ENCODE results near the gene USP32. TPM values are rescaled to one million over a fixed set of nuclear protein-coding genes. Genes with fewer than 3 reads are reported as not detected.
A peak's percentile ranks its signal among the peaks of the same experiment; 100 is the strongest.

The USP32 gene
- polyA plus RNA-seq, 1 experiment: 40.7 TPM

DNA sequence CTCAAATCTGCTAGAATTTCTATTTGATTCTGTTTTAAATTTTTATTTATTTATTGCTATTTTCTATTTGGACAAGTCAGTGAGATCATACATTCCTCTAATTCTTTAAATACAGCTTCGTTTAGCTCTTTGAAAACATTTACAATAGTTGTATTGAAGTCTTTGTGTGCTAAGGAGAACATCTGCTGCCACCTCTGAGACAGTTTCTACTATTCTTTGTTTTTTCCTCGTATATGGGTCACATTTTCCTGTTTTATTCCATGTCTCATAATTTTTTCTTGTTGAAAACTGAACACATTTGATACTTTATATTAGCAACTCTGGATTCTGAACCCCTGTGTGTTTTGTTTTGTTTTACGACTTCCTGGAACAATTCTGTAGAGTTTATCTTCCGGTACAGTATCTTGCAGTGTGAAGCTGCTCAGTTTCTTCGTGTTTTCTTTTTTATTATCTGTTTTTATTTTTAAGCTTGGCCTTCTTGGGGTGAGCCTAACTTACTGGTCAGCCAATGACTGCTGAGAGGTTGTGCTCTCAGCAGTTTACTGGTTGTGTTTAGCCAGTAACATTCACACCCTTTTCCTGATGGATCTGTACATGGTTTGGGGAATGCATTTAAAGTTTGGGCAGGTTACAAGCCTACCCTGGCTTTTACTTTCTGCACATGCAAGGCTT, 143.2 kb downstream of the USP32 start:
- no peak for DNase-seq (ENCODE audit: low read depth, low spot score)
- Histone ChIP-seq H3K27me3 (ENCODE audit: control insufficient read depth, insufficient read depth, low read length) (no peaks in the 10 kb centered on the region), H3K27ac (ENCODE audit: low read depth, low read length) (peak overlapping the region; percentile 43), H3K9me3 (ENCODE audit: control insufficient read depth, insufficient read depth, low read length) (no peaks in the 10 kb centered on the region), H3K4me3 (ENCODE audit: low read depth, low read length) (no peak overlapping the region)
- ChIA-PET POLR2A (interaction anchor here (0.6 kb wide), 1 partner anchor 77 kb away, joined by 13 read pairs; no protein-coding TSS in a partner anchor), CTCF (interaction anchor here (0.5 to 0.8 kb wide), 2 partner anchors 148 to 197 kb away, joined by 3 read pairs; no protein-coding TSS in a partner anchor)
- TF ChIP-seq, protein P1, sequence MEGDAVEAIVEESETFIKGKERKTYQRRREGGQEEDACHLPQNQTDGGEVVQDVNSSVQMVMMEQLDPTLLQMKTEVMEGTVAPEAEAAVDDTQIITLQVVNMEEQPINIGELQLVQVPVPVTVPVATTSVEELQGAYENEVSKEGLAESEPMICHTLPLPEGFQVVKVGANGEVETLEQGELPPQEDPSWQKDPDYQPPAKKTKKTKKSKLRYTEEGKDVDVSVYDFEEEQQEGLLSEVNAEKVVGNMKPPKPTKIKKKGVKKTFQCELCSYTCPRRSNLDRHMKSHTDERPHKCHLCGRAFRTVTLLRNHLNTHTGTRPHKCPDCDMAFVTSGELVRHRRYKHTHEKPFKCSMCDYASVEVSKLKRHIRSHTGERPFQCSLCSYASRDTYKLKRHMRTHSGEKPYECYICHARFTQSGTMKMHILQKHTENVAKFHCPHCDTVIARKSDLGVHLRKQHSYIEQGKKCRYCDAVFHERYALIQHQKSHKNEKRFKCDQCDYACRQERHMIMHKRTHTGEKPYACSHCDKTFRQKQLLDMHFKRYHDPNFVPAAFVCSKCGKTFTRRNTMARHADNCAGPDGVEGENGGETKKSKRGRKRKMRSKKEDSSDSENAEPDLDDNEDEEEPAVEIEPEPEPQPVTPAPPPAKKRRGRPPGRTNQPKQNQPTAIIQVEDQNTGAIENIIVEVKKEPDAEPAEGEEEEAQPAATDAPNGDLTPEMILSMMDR (IDR thresholded peaks at IDR 0.05; ENCODE audit: low read depth, low read length): no peak

DNA sequence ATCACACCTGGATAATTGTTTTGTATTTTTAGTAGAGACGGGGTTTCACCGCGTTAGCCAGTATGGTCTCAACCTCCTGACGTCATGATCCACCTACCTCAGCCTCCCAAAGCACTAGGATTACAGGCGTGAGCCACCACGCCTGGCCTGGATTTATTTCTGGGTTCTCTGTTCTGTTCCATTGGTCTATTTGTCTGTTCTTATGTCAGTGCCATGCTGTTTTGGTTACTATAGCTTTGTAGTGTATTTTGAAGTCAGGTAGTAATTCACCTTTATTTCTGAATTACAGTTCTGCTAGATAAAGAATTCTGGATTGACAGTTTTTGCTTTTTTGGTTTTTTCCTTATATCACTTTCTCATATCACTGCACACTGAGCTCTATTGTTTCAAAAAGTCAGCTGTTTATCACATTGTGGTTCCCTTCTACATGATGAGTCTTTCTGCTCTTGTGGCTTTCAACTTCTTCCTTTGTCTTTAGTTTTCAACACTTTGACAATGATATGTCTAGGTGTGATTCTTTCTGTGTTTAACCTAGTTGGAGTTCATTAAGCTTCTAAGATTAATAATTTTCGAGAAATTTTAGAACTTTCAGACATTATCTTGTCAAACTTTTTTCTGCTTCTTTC, 144.0 kb downstream of the USP32 start:
- TF ChIP-seq, protein P1 (IDR thresholded peaks at IDR 0.05; ENCODE audit: low read depth, low read length): no peak
- H3K27me3 ChIP-seq (ENCODE audit: control insufficient read depth, insufficient read depth, low read length): no peaks in the 10 kb centered on the region
- no peak overlapping the region for H3K4me3 ChIP-seq (ENCODE audit: low read depth, low read length)
- H3K9me3 ChIP-seq (ENCODE audit: control insufficient read depth, insufficient read depth, low read length): no peaks in the 10 kb centered on the region
- ChIA-PET POLR2A (interaction anchor here (0.6 kb wide), 1 partner anchor 78 kb away, joined by 13 read pairs; no protein-coding TSS in a partner anchor), CTCF (interaction anchor here (0.5 to 0.8 kb wide), 2 partner anchors 149 to 197 kb away, joined by 3 read pairs; no protein-coding TSS in a partner anchor)
- DNase-seq (ENCODE audit: low read depth, low spot score): no peak
- H3K27ac ChIP-seq (ENCODE audit: low read depth, low read length): no peak overlapping the region

DNA sequence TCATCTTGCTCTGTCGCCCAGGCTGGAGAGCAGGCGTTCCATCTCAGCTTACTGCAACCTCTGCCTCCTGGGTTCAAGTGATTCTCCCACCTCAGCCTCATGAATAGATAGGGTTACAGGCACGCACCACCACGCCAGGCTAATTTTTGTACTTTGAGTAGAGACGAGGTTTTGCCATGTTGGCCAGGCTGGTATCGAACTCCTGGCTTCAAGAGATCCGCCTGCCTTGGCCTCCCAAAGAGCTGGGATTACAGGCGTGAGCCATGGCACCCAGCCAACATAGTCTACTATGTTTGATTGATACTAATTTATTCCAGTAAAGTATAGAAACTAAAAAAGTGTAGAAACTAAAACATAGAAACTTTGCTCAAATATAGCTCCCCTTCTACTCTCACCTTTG, 147.3 kb downstream of the USP32 start:
- Histone ChIP-seq H3K9me3 (ENCODE audit: control insufficient read depth, insufficient read depth, low read length) (no peaks in the 10 kb centered on the region), H3K27ac (ENCODE audit: low read depth, low read length) (no peak overlapping the region), H3K27me3 (ENCODE audit: control insufficient read depth, insufficient read depth, low read length) (no peaks in the 10 kb centered on the region), H3K4me3 (ENCODE audit: low read depth, low read length) (no peak overlapping the region)
- ChIA-PET POLR2A (no interaction called here), CTCF (interaction anchor here (1.0 to 1.3 kb wide), 2 partner anchors 11 to 176 kb away, joined by 3 read pairs; no protein-coding TSS in a partner anchor)
- no peak for DNase-seq (ENCODE audit: low read depth, low spot score)
- TF ChIP-seq, protein P1 (IDR thresholded peaks at IDR 0.05; ENCODE audit: low read depth, low read length): no peak

DNA sequence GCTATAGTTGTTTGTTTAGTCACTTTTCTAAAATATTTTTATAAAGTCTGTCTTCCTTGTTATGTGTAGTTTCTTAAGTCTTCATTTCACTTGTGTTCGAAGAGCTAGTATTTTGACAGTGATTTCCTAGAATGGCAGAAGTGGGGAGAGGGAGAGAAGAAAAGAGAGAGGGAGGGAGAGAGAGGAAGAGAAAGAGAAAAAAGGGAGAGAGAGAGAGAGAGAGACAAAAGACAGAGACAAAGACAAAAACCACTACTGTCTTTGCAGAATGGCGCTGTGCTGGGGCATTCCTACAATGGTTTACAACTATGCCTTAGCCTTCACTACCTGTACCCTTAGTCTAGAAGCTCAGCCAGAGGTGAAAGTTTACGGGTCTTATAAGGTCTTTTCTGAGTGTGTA, 151.6 kb downstream of the USP32 start:
- Histone ChIP-seq H3K27ac (ENCODE audit: low read depth, low read length) (no peak overlapping the region), H3K9me3 (ENCODE audit: control insufficient read depth, insufficient read depth, low read length) (no peaks in the 10 kb centered on the region), H3K27me3 (ENCODE audit: control insufficient read depth, insufficient read depth, low read length) (no peaks in the 10 kb centered on the region), H3K4me3 (ENCODE audit: low read depth, low read length) (no peak overlapping the region)
- POLR2A ChIA-PET: no interaction called here
- DNase-seq (ENCODE audit: low read depth, low spot score): no peak
- CTCF ChIA-PET: interaction anchor here (1.3 kb wide), 1 partner anchor 9 kb away, joined by 4 read pairs; no protein-coding TSS in a partner anchor
- TF ChIP-seq, protein P1 (IDR thresholded peaks at IDR 0.05; ENCODE audit: low read depth, low read length): no peak

DNA sequence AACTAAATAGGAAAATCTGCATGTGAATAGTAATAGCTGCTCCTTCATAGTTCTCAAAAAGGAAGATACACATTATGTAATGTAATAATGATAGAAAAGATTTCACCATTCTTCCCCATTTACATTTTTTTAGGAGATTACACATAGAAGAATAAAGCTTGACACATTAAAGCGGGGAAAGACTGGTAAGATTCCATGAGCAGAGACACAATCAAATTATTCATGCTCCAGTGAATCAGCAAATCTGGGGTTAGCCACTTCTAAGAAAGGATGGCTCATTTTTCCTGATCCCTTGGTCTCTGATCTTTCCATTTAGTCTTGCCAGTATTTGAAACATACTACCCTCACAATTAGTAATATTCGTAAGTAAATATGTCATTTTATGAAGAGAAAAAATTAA, 160.2 kb downstream of the USP32 start:
- CTCF ChIA-PET: interaction anchor here (0.5 to 2.3 kb wide), 26 partner anchors 8 to 407 kb away, joined by 3 to 11 read pairs (median 4); partner anchors contain the start of gene CHCT1
- Histone ChIP-seq H3K9me3 (ENCODE audit: control insufficient read depth, insufficient read depth, low read length) (no peaks in the 10 kb centered on the region), H3K27me3 (ENCODE audit: control insufficient read depth, insufficient read depth, low read length) (no peaks in the 10 kb centered on the region), H3K4me3 (ENCODE audit: low read depth, low read length) (no peak overlapping the region), H3K27ac (ENCODE audit: low read depth, low read length) (no peak overlapping the region)
- TF ChIP-seq, protein P1 (IDR thresholded peaks at IDR 0.05; ENCODE audit: low read depth, low read length): no peak
- no peak for DNase-seq (ENCODE audit: low read depth, low spot score)
- POLR2A ChIA-PET: interaction anchor here (0.6 to 1.6 kb wide), 2 partner anchors 161 to 182 kb away, joined by 3 to 12 read pairs; partner anchors contain the start of gene USP32

Measured in AG04450 (cell line).